ENCODE measurements around the gene MYZAP. TPM values are rescaled to one million over a fixed set of nuclear protein-coding genes. Genes with fewer than 3 reads are reported as not detected.

The MYZAP gene
- total and polyA plus RNA-seq, 10 donors = 4.1 to 26.2 (median 13.8) TPM

DNA sequence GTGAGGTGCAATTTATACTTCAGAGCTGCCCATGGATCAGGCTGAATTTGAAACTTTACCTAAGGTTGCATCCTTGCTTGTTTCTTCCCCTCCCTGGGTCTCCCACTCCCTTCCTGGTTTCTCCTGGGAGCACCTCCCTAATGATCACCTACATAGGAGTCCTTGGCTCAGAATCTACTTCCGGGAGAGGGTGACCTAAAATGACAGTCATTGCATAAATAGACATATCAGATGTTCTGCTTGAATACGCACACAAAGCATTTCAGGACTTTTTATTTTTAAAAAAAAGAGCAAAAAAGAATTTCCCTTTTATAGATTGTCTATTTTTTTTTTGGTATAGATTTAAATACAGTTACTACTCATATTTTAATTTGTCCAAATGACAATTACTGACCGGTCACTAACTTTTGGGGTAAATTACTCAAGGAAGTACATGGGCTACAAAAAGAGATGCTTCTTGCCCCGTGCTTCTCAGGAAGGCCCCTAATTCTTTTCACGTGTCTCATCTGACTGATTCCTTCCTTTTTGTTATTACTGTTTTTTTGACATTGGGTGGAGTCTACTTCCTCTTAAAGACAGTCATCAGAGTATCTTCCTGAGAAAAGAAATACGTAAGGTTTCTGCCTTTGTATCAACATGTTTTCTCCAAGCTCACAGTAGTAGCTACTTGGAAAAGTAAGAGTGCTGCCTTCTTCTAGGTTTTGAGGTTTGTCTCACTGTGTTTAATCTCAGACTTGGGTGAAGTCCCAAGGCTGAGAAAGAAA lies 4.9 kb upstream of the MYZAP start:
- Histone ChIP-seq H3K27ac (peak overlapping the region in 7 of 8 donors; percentile 19 to 81 (median 38)), H3K36me3 (no peaks in the 10 kb centered on the region), H3K9me3 (peaks cover 0 to 21% (median 11%) of the 10 kb centered on the region in 8 donors), H3K27me3 (replicated peaks in 1 of 7) (peaks cover 0 to 17% (median 0%) of the 10 kb centered on the region in 7 donors), H3K4me1 (peaks cover 0 to 27% (median 18%) of the 10 kb centered on the region in 6 donors), H3K4me3 (no peak overlapping the region)
- WGBS, 5 donors = 27 to 36% (median 33%) methylated on average over 6 of the region's 6 CpGs
- intact Hi-C loops (cut with DNase I; ENCODE audit: low total_unique reads) = no loop called here
- DNase-seq = no peak
- TF ChIP-seq POLR2A (IDR thresholded peaks at IDR 0.05) (no peak), POLR2AphosphoS5 (IDR thresholded peaks at IDR 0.05) (no peak)
- TF ChIP-seq, protein P1, sequence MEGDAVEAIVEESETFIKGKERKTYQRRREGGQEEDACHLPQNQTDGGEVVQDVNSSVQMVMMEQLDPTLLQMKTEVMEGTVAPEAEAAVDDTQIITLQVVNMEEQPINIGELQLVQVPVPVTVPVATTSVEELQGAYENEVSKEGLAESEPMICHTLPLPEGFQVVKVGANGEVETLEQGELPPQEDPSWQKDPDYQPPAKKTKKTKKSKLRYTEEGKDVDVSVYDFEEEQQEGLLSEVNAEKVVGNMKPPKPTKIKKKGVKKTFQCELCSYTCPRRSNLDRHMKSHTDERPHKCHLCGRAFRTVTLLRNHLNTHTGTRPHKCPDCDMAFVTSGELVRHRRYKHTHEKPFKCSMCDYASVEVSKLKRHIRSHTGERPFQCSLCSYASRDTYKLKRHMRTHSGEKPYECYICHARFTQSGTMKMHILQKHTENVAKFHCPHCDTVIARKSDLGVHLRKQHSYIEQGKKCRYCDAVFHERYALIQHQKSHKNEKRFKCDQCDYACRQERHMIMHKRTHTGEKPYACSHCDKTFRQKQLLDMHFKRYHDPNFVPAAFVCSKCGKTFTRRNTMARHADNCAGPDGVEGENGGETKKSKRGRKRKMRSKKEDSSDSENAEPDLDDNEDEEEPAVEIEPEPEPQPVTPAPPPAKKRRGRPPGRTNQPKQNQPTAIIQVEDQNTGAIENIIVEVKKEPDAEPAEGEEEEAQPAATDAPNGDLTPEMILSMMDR (IDR thresholded peaks at IDR 0.05 in 8 of 11, conservative IDR thresholded peaks at IDR 0.05 in 3 of 11) = no peak

DNA sequence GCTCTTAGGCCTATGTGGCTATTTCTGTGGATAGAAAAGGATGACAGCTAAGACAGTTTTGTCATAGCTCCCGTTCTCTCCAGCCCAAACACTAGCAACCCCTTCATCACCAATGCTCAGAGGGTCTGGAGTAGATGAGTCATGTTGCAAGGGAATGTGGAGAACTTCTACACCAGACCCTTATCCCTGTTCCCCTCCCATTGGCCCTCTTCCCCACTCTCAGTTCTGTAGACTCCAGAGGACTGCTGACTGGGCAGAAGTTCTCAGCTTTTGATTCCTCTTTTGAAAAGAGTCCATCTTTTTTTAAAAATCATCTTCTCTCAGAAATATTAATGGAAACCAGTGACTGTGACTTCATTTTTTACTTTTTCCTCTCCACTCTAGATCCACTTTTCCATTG lies 2.4 kb upstream of the MYZAP start:
- no peak overlapping the region for H3K4me3 ChIP-seq
- intact Hi-C loops (cut with DNase I; ENCODE audit: low total_unique reads) = no loop called here
- peak overlapping the region in 5 of 8 donors; percentile 13 to 45 (median 33) for H3K27ac ChIP-seq
- 62 to 89% (median 81%) methylated on average over 1 of the region's 1 CpG for WGBS, 5 donors
- no peaks in the 10 kb centered on the region for H3K9me3 ChIP-seq
- no peaks in the 10 kb centered on the region for H3K36me3 ChIP-seq
- TF ChIP-seq, protein P1 (IDR thresholded peaks at IDR 0.05 in 8 of 11, conservative IDR thresholded peaks at IDR 0.05 in 3 of 11) = no peak
- TF ChIP-seq POLR2A (IDR thresholded peaks at IDR 0.05) = no peak
- TF ChIP-seq POLR2AphosphoS5 (IDR thresholded peaks at IDR 0.05) = no peak
- H3K4me1 ChIP-seq = peaks cover 0 to 40% (median 26%) of the 10 kb centered on the region in 6 donors
- no peak for DNase-seq
- H3K27me3 ChIP-seq (replicated peaks in 1 of 7) = peaks cover 0 to 24% (median 3%) of the 10 kb centered on the region in 7 donors

DNA sequence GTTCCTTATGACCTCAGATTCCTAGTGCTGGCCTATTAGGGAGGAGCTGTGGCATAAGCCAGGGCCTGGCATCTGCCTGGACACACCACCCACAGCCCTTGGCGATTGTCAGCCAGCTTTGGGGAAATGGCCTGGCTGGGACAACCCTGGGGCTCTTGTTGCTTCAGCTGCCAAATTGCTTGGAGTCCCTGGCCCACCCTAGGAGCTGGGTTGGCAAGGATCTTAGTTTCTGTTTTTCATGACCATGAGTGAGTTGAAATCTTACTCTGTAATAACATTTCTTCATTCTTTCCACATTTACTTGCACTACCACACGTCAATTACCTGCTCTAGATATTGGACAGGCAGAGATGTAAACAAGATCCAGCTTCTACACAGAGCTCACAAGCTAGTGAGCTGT lies 1.9 kb upstream of the MYZAP start:
- WGBS, 5 donors = 78 to 88% (median 80%) methylated on average over 2 of the region's 2 CpGs
- Histone ChIP-seq H3K36me3 (no peaks in the 10 kb centered on the region), H3K27ac (peak overlapping the region in 5 of 8 donors; percentile 13 to 45 (median 33)), H3K4me1 (peaks cover 2 to 41% (median 28%) of the 10 kb centered on the region in 6 donors), H3K27me3 (replicated peaks in 1 of 7) (peaks cover 0 to 24% (median 3%) of the 10 kb centered on the region in 7 donors), H3K4me3 (no peak overlapping the region), H3K9me3 (no peaks in the 10 kb centered on the region)
- TF ChIP-seq, protein P1 (IDR thresholded peaks at IDR 0.05 in 8 of 11, conservative IDR thresholded peaks at IDR 0.05 in 3 of 11) = no peak
- TF ChIP-seq POLR2AphosphoS5 (IDR thresholded peaks at IDR 0.05) (no peak), POLR2A (IDR thresholded peaks at IDR 0.05) (no peak)
- no peak for DNase-seq
- intact Hi-C loops (cut with DNase I; ENCODE audit: low total_unique reads) = no loop called here

DNA sequence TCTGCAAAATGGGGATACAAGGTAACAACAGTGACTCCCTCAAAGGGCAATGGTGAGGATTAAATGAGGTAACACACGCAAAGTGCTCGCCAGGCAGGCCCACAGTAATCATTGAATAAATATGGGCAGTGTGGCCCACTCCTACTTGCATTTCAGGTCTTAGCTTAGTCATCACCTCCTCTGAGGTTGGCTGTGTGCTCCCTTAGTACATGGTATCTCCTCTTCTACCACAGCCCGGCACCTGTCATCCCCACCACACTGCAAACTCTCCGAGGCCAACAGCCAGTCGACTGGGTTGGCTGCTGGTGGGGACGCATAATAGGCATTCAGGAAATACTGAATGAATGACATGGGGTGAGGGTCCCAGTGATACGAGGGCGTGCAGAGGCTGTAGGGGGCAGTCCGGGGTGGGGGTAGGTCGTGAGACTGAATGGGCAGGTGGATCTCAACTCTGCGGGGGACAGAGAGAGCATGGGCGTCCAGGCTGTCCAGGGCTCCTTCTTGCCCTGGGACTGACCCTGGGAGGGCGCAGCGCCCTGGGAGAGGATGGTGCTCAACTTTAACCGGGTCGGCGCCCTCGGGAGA lies 375 bp upstream of the MYZAP start:
- Histone ChIP-seq H3K27me3 (replicated peaks in 1 of 7) (peaks cover 0 to 24% (median 3%) of the 10 kb centered on the region in 7 donors), H3K36me3 (no peaks in the 10 kb centered on the region), H3K4me3 (peak overlapping the region; percentile 37 to 82 (median 51)), H3K9me3 (no peaks in the 10 kb centered on the region), H3K27ac (peak overlapping the region in 6 of 8 donors; percentile 74 to 85 (median 79)), H3K4me1 (peaks cover 3 to 43% (median 27%) of the 10 kb centered on the region in 6 donors)
- TF ChIP-seq POLR2AphosphoS5 (IDR thresholded peaks at IDR 0.05) (no peak), POLR2A (IDR thresholded peaks at IDR 0.05) (no peak)
- TF ChIP-seq, protein P1 (IDR thresholded peaks at IDR 0.05 in 8 of 11, conservative IDR thresholded peaks at IDR 0.05 in 3 of 11) = no peak
- 23 to 32% (median 25%) methylated on average over 12 to 18 of the region's 18 CpGs for WGBS, 5 donors
- DNase-seq = no peak
- intact Hi-C loops (cut with DNase I; ENCODE audit: low total_unique reads) = no loop called here

Measured in spleen (tissue), 11 donors.